GM06990 (cell line): ENCODE data around the gene HDAC4.
A peak's percentile ranks its signal among the peaks of the same experiment; 100 is the strongest.

Experiments used
- DNase-seq: peaks from one replicate; pipeline ENCODE4 v3.0.0-alpha.2; 2011; ENCODE audit not compliant: insufficient read length; ENCODE audit errors: extremely low read depth
- H3K27me3 ChIP-seq: replicated peaks from 2 replicates; pipeline ENCODE4 v1.6.0; 2011; ENCODE audit warnings: low read length; ENCODE audit not compliant: control insufficient read depth, insufficient read depth
- H3K36me3 ChIP-seq: 2 replicates; pipeline ENCODE4 v1.5.1; 2011; ENCODE audit warnings: low read length; ENCODE audit not compliant: control insufficient read depth, insufficient read depth
- H3K4me3 ChIP-seq: replicated peaks from 2 replicates; pipeline ENCODE4 v1.5.1; 2011; ENCODE audit warnings: low read depth, mild to moderate bottlenecking, control low read depth, low read length
- TF ChIP-seq, protein P1 (sequence below): IDR thresholded peaks from 2 replicates; pipeline ENCODE4 v1.5.1; 2011; ENCODE audit warnings: low read length, control low read depth, mild to moderate bottlenecking, inconsistent platforms; ENCODE audit not compliant: insufficient read depth, poor library complexity, severe bottlenecking

Gene HDAC4

GRCh38 chr2:239303711-239304532, 96.9 kb downstream of the HDAC4 start:
- peak; percentile 66 for DNase-seq
- Histone ChIP-seq H3K36me3 (no peaks in the 10 kb centered on the region), H3K4me3 (no peak overlapping the region), H3K27me3 (no peaks in the 10 kb centered on the region)
- TF ChIP-seq, protein P1, sequence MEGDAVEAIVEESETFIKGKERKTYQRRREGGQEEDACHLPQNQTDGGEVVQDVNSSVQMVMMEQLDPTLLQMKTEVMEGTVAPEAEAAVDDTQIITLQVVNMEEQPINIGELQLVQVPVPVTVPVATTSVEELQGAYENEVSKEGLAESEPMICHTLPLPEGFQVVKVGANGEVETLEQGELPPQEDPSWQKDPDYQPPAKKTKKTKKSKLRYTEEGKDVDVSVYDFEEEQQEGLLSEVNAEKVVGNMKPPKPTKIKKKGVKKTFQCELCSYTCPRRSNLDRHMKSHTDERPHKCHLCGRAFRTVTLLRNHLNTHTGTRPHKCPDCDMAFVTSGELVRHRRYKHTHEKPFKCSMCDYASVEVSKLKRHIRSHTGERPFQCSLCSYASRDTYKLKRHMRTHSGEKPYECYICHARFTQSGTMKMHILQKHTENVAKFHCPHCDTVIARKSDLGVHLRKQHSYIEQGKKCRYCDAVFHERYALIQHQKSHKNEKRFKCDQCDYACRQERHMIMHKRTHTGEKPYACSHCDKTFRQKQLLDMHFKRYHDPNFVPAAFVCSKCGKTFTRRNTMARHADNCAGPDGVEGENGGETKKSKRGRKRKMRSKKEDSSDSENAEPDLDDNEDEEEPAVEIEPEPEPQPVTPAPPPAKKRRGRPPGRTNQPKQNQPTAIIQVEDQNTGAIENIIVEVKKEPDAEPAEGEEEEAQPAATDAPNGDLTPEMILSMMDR, result no peak

- Histone ChIP-seq H3K36me3 (no peaks in the 10 kb centered on the region), H3K4me3 (no peak overlapping the region), H3K27me3 (no peaks in the 10 kb centered on the region)
- DNase-seq, result peak; percentile 61
- TF ChIP-seq, protein P1, result no peak
Observed at GRCh38 chr2:239302808-239303557, 97.8 kb downstream of the HDAC4 start.

GRCh38 chr2:239302083-239302807, 98.6 kb downstream of the HDAC4 start:
- TF ChIP-seq, protein P1, result no peak
- H3K36me3 ChIP-seq, result no peaks in the 10 kb centered on the region
- DNase-seq, result no peak
- H3K27me3 ChIP-seq, result no peaks in the 10 kb centered on the region
- no peak overlapping the region for H3K4me3 ChIP-seq

- H3K4me3 ChIP-seq, result no peak overlapping the region
- no peaks in the 10 kb centered on the region for H3K36me3 ChIP-seq
- H3K27me3 ChIP-seq, result no peaks in the 10 kb centered on the region
- DNase-seq, result no peak
- TF ChIP-seq, protein P1, result no peak
Observed at GRCh38 chr2:239300871-239301735, 99.7 kb downstream of the HDAC4 start.

GRCh38 chr2:239300242-239300641, 100.6 kb downstream of the HDAC4 start:
- no peaks in the 10 kb centered on the region; the same call in 1 of the 2 replicates for H3K27me3 ChIP-seq
- H3K4me3 ChIP-seq, result no peak overlapping the region
- TF ChIP-seq, protein P1, result no peak
- DNase-seq, result no peak
- no peaks in the 10 kb centered on the region for H3K36me3 ChIP-seq
